GM12878 (cell line): ENCODE results near the gene FLT1. TPM values are rescaled to one million over a fixed set of nuclear protein-coding genes. Genes with fewer than 3 reads are reported as not detected.

Experiments
- ATAC-seq: fragments of 200-7000 bp; cut with Tn5 transposase; 3 replicates; pipeline ENCODE4 v1.9.1; 2020; ENCODE audit warnings: mild to moderate bottlenecking, moderate library complexity
- BruUV-seq: library from RNA; stranded (reverse); fragments of 400-500 nt; replicated peaks from 2 replicates; lab custom pipeline; 2021; lab: Mats Ljungman, UMichigan
- CTCF ChIA-PET: fragments of 300-600 bp; sonication (Branson Sonifier 250); formaldehyde crosslinking; extraction: SDS; loops from one replicate; lab custom pipeline; 2021; ENCODE audit warnings: inconsistent platforms; lab: Yijun Ruan, JAX
- POLR2A ChIA-PET: fragments of 350-600 bp; formaldehyde crosslinking; extraction: SDS; loops from one replicate; lab custom pipeline; 2021; ENCODE audit warnings: inconsistent platforms; lab: Charles Lee
- RAD21 ChIA-PET: fragments of 300-600 bp; sonication (Branson Sonifier 250); formaldehyde crosslinking; loops from one replicate; lab custom pipeline; 2023; ENCODE audit warnings: antibody characterized with exemption; ENCODE audit not compliant: unreplicated experiment; lab: Charles Lee
- SMC1A ChIA-PET: fragments of 300-600 bp; sonication (Branson Sonifier 250); formaldehyde crosslinking; loops from one replicate; lab custom pipeline; 2023; ENCODE audit not compliant: unreplicated experiment, uncharacterized antibody; lab: Charles Lee
- DNase-seq: peaks from one replicate; pipeline ENCODE4 v3.0.0-alpha.2; 2011; ENCODE audit warnings: low read depth, low spot score
- FAIRE-seq: peaks from 3 replicates; lab custom pipeline; 2011; peaks lifted over from hg19 to GRCh38; lab: Jason Lieb, UNC
- H2AFZ ChIP-seq: 2 replicates; pipeline ENCODE4 v1.6.0; 2011; ENCODE audit warnings: low read depth, low read length, control low read depth; ENCODE audit not compliant: control insufficient read depth
- H3K27ac ChIP-seq: 2 replicates; pipeline ENCODE4 v1.5.1; 2011; ENCODE audit warnings: control low read depth; ENCODE audit not compliant: control insufficient read depth, insufficient read depth
- H3K27me3 ChIP-seq, 2 experiments: replicated peaks in 1 of 2; 2 replicates each; pipeline versions ENCODE4 v1.6.0 to v1.6.1; 2011; ENCODE audit warnings: low read length in 1 of 2; ENCODE audit not compliant: control insufficient read depth in 2 of 2, insufficient read depth in 2 of 2
- H3K36me3 ChIP-seq, 2 experiments: 2 replicates each; pipeline ENCODE4 v1.5.1; 2011; ENCODE audit warnings: low read length in 1 of 2; ENCODE audit not compliant: control insufficient read depth in 2 of 2, insufficient read depth in 2 of 2
- H3K4me1 ChIP-seq: 2 replicates; pipeline ENCODE4 v1.6.1; 2011; ENCODE audit warnings: mild to moderate bottlenecking, low read length, moderate library complexity, mixed read lengths; ENCODE audit not compliant: control insufficient read depth, insufficient read depth
- H3K4me2 ChIP-seq: 2 replicates; pipeline ENCODE4 v1.6.0; 2011; ENCODE audit warnings: control low read depth; ENCODE audit not compliant: control insufficient read depth, insufficient read depth
- H3K4me3 ChIP-seq: fragments of 200-600 bp; sonication (generic); 2 replicates; pipeline ENCODE4 v1.5.1; 2016
- H3K79me2 ChIP-seq: 2 replicates; pipeline ENCODE4 v1.6.0; 2011; ENCODE audit warnings: low read length; ENCODE audit not compliant: control insufficient read depth, insufficient read depth
- H3K9ac ChIP-seq: 2 replicates; pipeline ENCODE4 v1.8.0; 2011; ENCODE audit warnings: low read length, control low read depth, mixed read lengths; ENCODE audit not compliant: control insufficient read depth, insufficient read depth
- H3K9me3 ChIP-seq: replicated peaks from 3 replicates; pipeline ENCODE4 v1.5.1; 2011; ENCODE audit warnings: mild to moderate bottlenecking, low read length; ENCODE audit not compliant: control insufficient read depth, insufficient read depth
- H4K20me1 ChIP-seq: 2 replicates; pipeline ENCODE4 v1.6.0; 2011; ENCODE audit not compliant: control insufficient read depth, insufficient read depth
- IKZF2 ChIP-seq, 2 experiments: fragments of 450-650 bp; IDR thresholded peaks; 2 replicates each; pipeline ENCODE4 v1.6.1; 2017; ENCODE audit warnings: mild to moderate bottlenecking in 2 of 2, moderate library complexity in 2 of 2
- JUNB ChIP-seq: IDR thresholded peaks from 2 replicates; pipeline ENCODE4 v1.6.1; 2016; ENCODE audit warnings: antibody characterized with exemption, mild to moderate bottlenecking
- MEF2A ChIP-seq: IDR thresholded peaks from 2 replicates; pipeline ENCODE4 v1.6.1; 2011; ENCODE audit warnings: low read depth, mild to moderate bottlenecking, low read length, moderate library complexity; ENCODE audit not compliant: insufficient read depth
- MTA2 ChIP-seq: fragments of 450-650 bp; IDR thresholded peaks from 2 replicates; pipeline ENCODE4 v1.6.1; 2016; ENCODE audit warnings: low read depth, mild to moderate bottlenecking, moderate library complexity
- NBN ChIP-seq: fragments of 450-650 bp; IDR thresholded peaks from 2 replicates; pipeline ENCODE4 v1.6.1; 2016
- PAX8 ChIP-seq: fragments of 450-650 bp; IDR thresholded peaks from 2 replicates; pipeline ENCODE4 v1.6.1; 2017; ENCODE audit warnings: mild to moderate bottlenecking, moderate library complexity
- POLR2AphosphoS5 ChIP-seq: IDR thresholded peaks from 2 replicates; pipeline ENCODE4 v1.6.1; 2011; ENCODE audit warnings: mild to moderate bottlenecking, low read length, inconsistent platforms
- SREBF1 ChIP-seq: IDR thresholded peaks from 2 replicates; pipeline ENCODE4 v1.6.1; 2012; ENCODE audit warnings: mild to moderate bottlenecking, low read length
- TCF3 ChIP-seq: IDR thresholded peaks from 2 replicates; pipeline ENCODE4 v1.6.1; 2012; ENCODE audit warnings: low read depth, mild to moderate bottlenecking, low read length, borderline replicate concordance; ENCODE audit not compliant: insufficient read depth
- YY1 ChIP-seq: IDR thresholded peaks from 2 replicates; pipeline ENCODE4 v1.6.1; 2011; ENCODE audit warnings: low read depth, mild to moderate bottlenecking, low read length
- ZSCAN29 ChIP-seq: fragments of 450-650 bp; IDR thresholded peaks from 2 replicates; pipeline ENCODE4 v1.6.1; 2017; ENCODE audit warnings: mild to moderate bottlenecking, moderate library complexity
- WGBS: methylation state at CpG from one replicate; pipeline ENCODE4 v1.1.6; 2016; ENCODE audit warnings: low lambda C conversion rate; ENCODE audit not compliant: insufficient replicate concordance, insufficient coverage; ENCODE audit errors: missing lambda C conversion rate; 5-methylcytosine and 5-hydroxymethylcytosine counted together
- in situ Hi-C: fragments of 300-500 bp; cut with MboI; formaldehyde crosslinking; loops from 9 replicates; pipeline ENCODE4 v1.14.3; 2018; ENCODE audit warnings: mixed read lengths
- intact Hi-C: fragments of 100-400 bp; cut with micrococcal nuclease; formaldehyde crosslinking; loops from one replicate; pipeline ENCODE4 v1.14.2; 2022; ENCODE audit not compliant: unreplicated experiment
- polyA plus RNA-seq, 11 experiments: library from polyadenylated mRNA; depleted of rRNA in 4 of 11; unstranded in 6 of 11; stranded (reverse) in 5 of 11; fragments of >200 nt; fragmentation: Nextera tagmentation in 4 of 11; fragmentation: Illumina TruSeq in 1 of 11; extraction: Ambion mirVana in 4 of 11; extraction: Trizol in 1 of 11; gene quantifications; 1 replicate in 1 of 11; 2 replicates in 10 of 11; pipeline versions ENCODE4 v1.2.1 to v1.2.3, GENCODE V29; 2011 to 2016; ENCODE audit warnings: inconsistent platforms in 2 of 11, missing spikeins in 2 of 11, low read depth in 1 of 11
- total RNA-seq, 4 experiments: library from RNA; depleted of rRNA in 3 of 4; stranded (reverse); fragments of >200 nt in 3 of 4; fragmentation: Illumina TruSeq in 1 of 4; extraction: Trizol in 1 of 4; gene quantifications; 2 replicates each; pipeline versions ENCODE4 v1.2.1 to v1.2.3, GENCODE V29; 2013 to 2021
- TF ChIP-seq, protein P1 (sequence below): IDR thresholded peaks from 2 replicates; pipeline ENCODE4 v1.6.1; 2012; ENCODE audit warnings: low read depth, low read length, improper control_type of control experiment
- TF ChIP-seq, protein P2 (sequence below): fragments of 450-650 bp; conservative IDR thresholded peaks from 2 replicates; pipeline ENCODE4 v1.6.1; 2017; ENCODE audit warnings: mild to moderate bottlenecking, moderate library complexity
- TF ChIP-seq, protein P3 (sequence below): IDR thresholded peaks from 2 replicates; pipeline ENCODE4 v1.6.1; 2011; ENCODE audit warnings: mild to moderate bottlenecking, low read depth, low read length, moderate library complexity; ENCODE audit not compliant: insufficient replicate concordance

The FLT1 gene
- total and polyA plus RNA-seq, 10 of the 15 experiments (the other 5 are each of a cell fraction or from before 2014, with no cell fraction given), result 0.55 to 5.6 (median 0.84) TPM

DNA sequence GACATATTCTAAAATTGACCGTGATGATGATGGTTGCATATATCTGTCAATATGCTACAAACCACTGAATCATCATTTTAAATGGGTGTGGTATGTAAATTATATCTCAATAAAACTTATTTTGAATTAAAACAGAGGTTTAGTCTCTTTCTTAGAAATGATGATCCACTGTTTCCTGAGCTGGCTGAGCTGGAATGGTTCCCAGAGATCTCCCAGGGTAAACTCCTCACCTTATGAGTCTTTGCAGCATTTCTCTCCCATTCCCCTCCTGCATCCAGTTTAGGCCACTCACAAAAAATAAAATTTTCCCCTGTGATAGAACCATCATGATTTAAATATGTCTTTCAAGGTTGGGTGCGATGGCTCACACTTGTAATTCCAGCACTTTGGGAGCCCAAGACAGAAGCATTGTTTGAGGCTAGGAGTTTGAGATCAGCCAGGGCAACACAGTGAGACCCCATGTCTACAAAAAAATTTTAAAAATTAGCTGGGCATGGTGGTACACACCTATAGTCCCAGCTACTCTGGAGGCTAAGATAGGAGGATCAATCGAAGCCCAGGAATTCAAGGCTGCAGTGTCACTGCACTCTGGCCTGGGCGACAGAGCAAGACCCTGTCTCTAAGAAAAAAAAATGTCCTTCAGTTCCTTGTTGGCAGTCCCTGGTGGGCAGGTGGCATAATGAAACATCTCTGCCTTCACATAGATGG, 46.1 kb downstream of the FLT1 start:
- Histone ChIP-seq H3K9me3 (0 out of 3 replicates have a peak, but pooled peaks cover 3% of the 10 kb centered on the region), H3K27me3 (no peaks in the 10 kb centered on the region), H4K20me1 (no peaks in the 10 kb centered on the region), H3K4me2 (no peak overlapping the region), H2AFZ (no peak overlapping the region), H3K79me2 (no peaks in the 10 kb centered on the region), H3K4me3 (no peak overlapping the region), H3K4me1 (peaks cover 4% of the 10 kb centered on the region), H3K36me3 (no peaks in the 10 kb centered on the region), H3K9ac (no peak overlapping the region), H3K27ac (no peak overlapping the region)
- TF ChIP-seq ZSCAN29, result no peak
- no peak for TF ChIP-seq NBN
- no peak for TF ChIP-seq PAX8
- TF ChIP-seq, protein P1, sequence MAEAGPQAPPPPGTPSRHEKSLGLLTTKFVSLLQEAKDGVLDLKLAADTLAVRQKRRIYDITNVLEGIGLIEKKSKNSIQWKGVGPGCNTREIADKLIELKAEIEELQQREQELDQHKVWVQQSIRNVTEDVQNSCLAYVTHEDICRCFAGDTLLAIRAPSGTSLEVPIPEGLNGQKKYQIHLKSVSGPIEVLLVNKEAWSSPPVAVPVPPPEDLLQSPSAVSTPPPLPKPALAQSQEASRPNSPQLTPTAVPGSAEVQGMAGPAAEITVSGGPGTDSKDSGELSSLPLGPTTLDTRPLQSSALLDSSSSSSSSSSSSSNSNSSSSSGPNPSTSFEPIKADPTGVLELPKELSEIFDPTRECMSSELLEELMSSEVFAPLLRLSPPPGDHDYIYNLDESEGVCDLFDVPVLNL, result no peak
- TF ChIP-seq SREBF1, result no peak
- TF ChIP-seq POLR2AphosphoS5, result no peak
- no peak for TF ChIP-seq YY1
- TF ChIP-seq MTA2, result no peak
- no peak for TF ChIP-seq IKZF2 (IDR thresholded peaks at IDR 0.05)
- TF ChIP-seq, protein P2, sequence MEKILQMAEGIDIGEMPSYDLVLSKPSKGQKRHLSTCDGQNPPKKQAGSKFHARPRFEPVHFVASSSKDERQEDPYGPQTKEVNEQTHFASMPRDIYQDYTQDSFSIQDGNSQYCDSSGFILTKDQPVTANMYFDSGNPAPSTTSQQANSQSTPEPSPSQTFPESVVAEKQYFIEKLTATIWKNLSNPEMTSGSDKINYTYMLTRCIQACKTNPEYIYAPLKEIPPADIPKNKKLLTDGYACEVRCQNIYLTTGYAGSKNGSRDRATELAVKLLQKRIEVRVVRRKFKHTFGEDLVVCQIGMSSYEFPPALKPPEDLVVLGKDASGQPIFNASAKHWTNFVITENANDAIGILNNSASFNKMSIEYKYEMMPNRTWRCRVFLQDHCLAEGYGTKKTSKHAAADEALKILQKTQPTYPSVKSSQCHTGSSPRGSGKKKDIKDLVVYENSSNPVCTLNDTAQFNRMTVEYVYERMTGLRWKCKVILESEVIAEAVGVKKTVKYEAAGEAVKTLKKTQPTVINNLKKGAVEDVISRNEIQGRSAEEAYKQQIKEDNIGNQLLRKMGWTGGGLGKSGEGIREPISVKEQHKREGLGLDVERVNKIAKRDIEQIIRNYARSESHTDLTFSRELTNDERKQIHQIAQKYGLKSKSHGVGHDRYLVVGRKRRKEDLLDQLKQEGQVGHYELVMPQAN, result no peak
- TF ChIP-seq TCF3, result no peak
- TF ChIP-seq, protein P3, sequence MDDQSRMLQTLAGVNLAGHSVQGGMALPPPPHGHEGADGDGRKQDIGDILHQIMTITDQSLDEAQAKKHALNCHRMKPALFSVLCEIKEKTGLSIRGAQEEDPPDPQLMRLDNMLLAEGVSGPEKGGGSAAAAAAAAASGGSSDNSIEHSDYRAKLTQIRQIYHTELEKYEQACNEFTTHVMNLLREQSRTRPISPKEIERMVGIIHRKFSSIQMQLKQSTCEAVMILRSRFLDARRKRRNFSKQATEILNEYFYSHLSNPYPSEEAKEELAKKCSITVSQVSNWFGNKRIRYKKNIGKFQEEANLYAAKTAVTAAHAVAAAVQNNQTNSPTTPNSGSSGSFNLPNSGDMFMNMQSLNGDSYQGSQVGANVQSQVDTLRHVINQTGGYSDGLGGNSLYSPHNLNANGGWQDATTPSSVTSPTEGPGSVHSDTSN, result no peak
- TF ChIP-seq JUNB, result no peak
- TF ChIP-seq MEF2A, result no peak
- in situ Hi-C loops, result no loop called here
- ATAC-seq (no peak), DNase-seq (no peak), FAIRE-seq (no peak)
- RAD21 ChIA-PET, result interaction anchor here (0.6 kb wide), 1 partner anchor 78 kb away, joined by 3 read pairs; no protein-coding TSS in a partner anchor
- CTCF ChIA-PET, result interaction anchor here (1.2 to 2.3 kb wide), 2 partner anchors 11 to 12 kb away, joined by 3 to 5 read pairs; no protein-coding TSS in a partner anchor
- WGBS, result 72% methylated on average over 4 of the region's 4 CpGs
- SMC1A ChIA-PET, result interaction anchor here (0.6 to 2.1 kb wide), 4 partner anchors 14 to 127 kb away, joined by 3 to 7 read pairs (median 4); no protein-coding TSS in a partner anchor
- intact Hi-C loops, result no loop called here
- POLR2A ChIA-PET, result no interaction called here
- BruUV-seq, result no TSS peak
